Right ventricle myocardium superior (tissue), 1 donor: ENCODE results near the gene SNX7. TPM values are rescaled to one million over a fixed set of nuclear protein-coding genes. Genes with fewer than 3 reads are reported as not detected.

Experiments used
- ATAC-seq: fragments of 200-7000 bp; cut with Tn5 transposase; one replicate; pipeline ENCODE4 v1.9.1; 2020; ENCODE audit warnings: mild to moderate bottlenecking; ENCODE audit not compliant: poor library complexity
- DNase-seq: peaks from one replicate; pipeline ENCODE4 v3.0.0-alpha.2; 2020
- intact Hi-C: fragments of 100-400 bp; cut with DNase I; formaldehyde crosslinking; loops from one replicate; pipeline ENCODE4 v1.11.2; 2022
- long read RNA-seq: library from polyadenylated mRNA; unstranded; transcript quantifications from one replicate; pipeline ENCODE4 v2.0.0, GENCODE V29; 2021
- total RNA-seq: library from RNA; stranded (reverse); fragmentation: NEBNext Ultra II Directional; extraction: Animal tissue kit (Norgen Biotek cat#: 25700); gene quantifications from one replicate; pipeline ENCODE4 v1.2.1, GENCODE V29; 2021
- donor health status: DM: no; HTN: yes; CAD: no; lungs with severe emphysema.

Gene SNX7
- total RNA-seq: 18.8 TPM
- long read RNA-seq, transcript SNX7-201 (9 exons, 1,734 nt): major isoform, 63 of 70 reads
- long read RNA-seq, partial matches to known transcripts: 0 of 70 reads
- long read RNA-seq, other reads (novel, unspliced or antisense): 7 of 70 reads

DNA sequence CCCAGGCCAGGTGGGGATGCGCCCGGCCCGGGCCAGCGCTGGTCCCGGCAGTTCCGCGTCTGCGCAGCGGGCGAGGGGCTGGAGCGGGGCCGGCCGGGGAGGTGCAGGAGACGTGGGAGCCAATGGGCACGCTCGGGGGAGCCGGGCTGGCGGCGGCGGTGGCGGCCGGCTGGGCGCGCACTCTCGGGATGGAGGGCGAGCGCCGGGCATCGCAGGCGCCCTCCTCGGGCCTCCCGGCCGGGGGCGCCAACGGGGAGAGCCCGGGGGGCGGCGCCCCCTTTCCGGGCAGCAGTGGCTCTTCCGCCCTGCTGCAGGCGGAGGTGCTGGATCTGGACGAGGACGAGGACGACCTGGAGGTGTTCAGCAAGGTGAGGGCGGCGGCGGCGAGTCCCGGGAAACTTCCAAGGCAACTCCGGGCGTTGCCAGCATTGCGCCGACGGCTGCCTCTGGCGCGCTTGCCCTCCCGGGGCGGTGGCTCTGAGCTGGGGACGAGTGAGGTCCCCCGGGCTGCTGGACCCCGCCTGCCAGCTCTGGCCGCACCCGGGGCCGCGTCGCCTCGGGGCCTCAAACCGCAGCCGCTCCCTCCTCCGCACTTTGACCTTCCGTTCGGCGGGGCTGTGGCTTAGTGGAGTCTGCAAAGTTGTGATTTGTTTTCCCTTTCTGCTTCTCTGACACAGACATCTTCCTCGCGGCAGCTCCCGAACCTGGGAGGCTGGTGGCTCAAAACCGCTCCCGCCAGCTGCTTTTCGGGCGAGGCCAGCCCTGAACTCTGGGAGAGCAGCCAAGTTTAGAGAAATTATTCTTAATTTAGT, at the start of gene SNX7:
Gene SNX7, plus strand, starts transcription at position 178 of the 812 bp plus-strand sequence. Its CDS starts 11 bp downstream, at position 189.
- ATAC-seq: peak; percentile 99
- intact Hi-C loops: no loop called here
- peak; percentile 89 for DNase-seq

GRCh38 chr1:98637316-98637715, 24.2 kb upstream of the SNX7 start:
- intact Hi-C loops: no loop called here
- no peak for DNase-seq
- no peak for ATAC-seq

DNA sequence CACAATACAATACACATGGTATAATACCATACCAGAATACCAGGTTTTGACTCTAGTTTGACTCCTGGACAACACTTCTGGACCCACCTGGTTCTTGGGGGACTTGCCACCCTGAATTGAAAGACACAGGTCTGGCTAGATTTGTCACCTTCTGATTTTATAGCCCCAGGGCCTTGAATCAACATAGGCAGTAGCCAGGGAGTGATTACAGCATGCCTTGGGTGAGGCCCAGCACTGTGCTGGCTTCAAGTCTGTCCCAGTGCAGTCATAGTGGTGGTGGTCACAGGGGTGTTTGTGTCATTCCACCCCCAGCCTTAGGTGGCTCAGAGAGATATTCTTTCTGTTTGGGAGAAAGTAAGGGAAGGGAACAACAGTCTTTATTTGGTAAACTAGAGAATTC, 23.3 kb upstream of the SNX7 start:
- intact Hi-C loops: no loop called here
- no peak for ATAC-seq
- DNase-seq: no peak

DNA sequence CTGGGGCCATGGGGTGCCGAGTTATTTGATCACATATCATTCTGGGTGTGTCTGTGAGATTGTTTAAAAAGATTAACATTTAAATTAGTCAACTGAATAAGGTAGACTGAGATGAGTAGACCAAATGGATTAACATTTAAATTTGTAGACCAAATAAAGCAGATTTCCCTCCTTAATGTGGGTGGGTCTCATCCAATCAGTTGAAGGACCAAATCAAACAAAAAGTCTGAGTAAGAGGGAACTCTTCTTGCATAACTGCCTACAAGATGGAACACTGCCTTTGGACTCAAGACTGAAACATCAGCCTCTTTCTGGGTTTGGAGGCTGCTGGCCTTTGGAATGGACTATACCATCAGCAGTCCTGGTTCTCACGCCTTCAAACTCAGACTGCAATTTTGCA, 17.0 kb upstream of the SNX7 start:
- ATAC-seq: no peak
- intact Hi-C loops: no loop called here
- DNase-seq: no peak

GRCh38 chr1:98651116-98651632, 10.3 kb upstream of the SNX7 start:
- DNase-seq (no peak), ATAC-seq (no peak)
- intact Hi-C loops: no loop called here

DNA sequence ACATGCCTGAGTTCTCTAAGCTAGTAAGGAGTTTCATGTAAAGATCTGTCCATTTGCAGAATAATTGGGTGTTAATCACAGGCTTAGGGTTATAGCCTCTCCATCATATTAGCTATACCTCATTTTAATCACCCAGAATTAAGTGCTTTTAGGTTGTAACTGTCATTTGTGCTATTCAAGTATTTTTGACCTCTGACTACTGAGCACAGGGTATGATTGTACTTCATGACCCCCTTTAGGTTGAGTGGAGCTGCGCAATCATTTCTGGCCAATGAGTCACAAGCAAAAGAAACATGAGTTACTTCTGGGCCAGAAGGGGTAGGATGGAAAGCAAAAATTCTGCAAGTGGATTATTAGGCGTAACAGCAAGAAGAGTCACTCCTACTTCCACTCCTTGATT, 8.4 kb upstream of the SNX7 start:
- ATAC-seq (no peak), DNase-seq (no peak)
- intact Hi-C loops: no loop called here

- intact Hi-C loops: no loop called here
- ATAC-seq (no peak), DNase-seq (no peak)
Observed at GRCh38 chr1:98659879-98660278, 1.6 kb upstream of the SNX7 start.

DNA sequence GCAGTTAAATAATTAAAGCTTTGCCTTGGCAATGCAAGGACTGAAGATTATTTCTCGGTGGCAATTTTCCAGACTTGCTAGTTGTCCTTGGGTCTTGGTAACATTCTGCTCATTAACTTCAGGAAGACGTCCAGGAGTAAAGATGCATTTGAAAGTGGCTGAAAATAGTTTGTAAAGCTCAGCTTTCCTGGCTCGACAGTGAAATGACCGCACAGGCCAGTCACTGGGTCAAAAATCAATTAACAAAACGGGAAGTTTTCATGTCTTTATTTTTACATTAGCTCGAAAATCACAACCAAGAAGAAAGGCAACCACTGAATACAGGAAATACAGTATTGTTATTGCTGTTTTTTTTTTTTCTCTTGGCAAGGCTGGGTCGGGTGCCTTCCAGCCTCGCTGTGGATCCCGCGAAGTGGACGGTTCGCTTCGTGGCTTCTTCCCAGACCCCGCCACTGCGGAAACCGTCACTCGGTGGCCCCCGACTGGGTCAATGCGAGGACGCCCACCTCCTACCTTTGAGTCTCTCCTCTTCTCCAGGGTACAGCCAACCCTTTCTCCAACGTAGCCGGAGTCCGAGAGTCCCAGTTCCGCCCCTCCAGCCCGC, 479 bp upstream of the SNX7 start:
- DNase-seq (no peak), ATAC-seq (peak; percentile 50)
- intact Hi-C loops: no loop called here

GRCh38 chr1:98662356-98662670, 792 bp downstream of the SNX7 start:
- intact Hi-C loops: no loop called here
- ATAC-seq (peak; percentile 33), DNase-seq (no peak)

DNA sequence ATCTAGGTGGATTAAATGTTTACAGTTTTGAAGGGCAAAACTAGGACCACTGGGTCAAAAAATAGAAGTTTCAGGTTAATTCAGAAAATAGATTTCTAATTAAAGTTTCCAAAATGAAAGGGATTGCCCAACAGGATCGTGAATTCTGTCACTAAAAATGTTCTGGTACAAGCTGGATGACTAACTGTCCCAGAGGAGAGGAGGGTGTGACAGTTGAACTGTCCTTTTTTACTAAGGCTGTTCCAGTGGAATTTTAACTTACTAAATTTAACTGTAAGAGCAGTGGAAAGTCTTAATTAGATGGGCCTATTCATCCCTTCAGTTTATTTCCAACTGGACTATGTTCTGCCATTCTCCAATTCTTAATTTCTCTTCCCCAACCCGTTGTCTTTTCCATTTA, 7.2 kb downstream of the SNX7 start:
- intact Hi-C loops: no loop called here
- ATAC-seq (peak; percentile 74), DNase-seq (no peak)

DNA sequence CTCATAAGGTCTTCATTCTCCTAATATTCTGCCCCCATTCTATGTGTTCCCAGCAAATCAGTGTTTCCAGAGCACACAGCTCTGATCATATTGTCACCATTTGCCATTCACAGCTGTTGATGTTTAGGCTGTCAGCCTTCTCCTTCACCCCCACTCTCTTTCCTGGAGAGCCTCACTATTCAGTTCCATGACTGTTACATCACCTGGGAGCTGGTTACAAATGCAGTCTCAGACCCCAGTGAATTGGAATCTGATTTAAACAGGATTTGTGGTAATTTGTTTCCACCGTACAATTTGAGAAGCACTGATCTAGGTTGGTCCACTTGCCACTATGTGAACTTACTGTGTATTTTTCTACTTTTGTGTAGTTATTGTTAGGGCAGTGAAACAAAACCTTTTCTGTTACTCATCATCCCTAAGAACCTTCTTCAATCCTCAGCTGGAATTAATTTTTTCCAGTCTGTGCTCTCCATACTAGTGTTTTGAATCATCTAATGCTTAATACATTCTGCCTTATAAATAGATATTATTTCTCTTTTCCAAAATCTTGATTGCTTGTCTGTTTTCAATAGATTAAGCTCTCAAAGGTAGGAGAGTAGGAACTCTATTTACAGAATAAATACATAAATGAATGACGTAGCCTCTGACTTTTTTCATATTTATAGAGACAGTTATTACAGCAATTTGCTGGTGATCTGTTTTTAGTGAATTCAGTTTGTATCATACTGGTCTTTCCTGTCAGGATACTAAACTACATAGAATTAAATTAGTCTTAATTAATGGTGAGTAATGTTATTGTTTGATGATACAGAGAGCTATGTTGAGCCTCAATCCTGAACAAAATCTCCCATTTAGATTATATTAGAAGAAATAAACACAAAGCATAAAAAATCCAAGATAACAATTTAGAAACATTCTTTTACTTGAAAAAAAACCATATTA, 8.1 kb downstream of the SNX7 start:
- intact Hi-C loops: no loop called here
- DNase-seq (no peak), ATAC-seq (no peak)

DNA sequence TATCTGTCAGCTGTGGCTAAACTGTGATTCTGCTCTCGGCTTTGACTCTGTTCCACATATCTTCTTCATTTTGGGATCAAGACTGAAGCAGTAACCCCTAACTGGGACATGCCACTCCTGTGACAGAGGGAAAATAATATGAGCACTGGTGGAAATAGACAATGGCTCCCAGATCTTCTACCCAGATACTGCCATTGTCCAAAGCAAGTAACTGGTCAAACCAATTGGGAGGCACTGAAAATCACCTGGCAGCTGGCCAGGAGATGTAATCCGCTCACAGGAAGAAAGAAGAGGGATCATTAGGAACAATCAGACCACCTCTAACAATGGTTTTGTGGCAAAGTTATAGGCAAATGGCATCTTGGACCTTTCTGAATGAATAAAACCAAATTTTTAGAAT, 10.7 kb downstream of the SNX7 start:
- intact Hi-C loops: no loop called here
- ATAC-seq: no peak

DNA sequence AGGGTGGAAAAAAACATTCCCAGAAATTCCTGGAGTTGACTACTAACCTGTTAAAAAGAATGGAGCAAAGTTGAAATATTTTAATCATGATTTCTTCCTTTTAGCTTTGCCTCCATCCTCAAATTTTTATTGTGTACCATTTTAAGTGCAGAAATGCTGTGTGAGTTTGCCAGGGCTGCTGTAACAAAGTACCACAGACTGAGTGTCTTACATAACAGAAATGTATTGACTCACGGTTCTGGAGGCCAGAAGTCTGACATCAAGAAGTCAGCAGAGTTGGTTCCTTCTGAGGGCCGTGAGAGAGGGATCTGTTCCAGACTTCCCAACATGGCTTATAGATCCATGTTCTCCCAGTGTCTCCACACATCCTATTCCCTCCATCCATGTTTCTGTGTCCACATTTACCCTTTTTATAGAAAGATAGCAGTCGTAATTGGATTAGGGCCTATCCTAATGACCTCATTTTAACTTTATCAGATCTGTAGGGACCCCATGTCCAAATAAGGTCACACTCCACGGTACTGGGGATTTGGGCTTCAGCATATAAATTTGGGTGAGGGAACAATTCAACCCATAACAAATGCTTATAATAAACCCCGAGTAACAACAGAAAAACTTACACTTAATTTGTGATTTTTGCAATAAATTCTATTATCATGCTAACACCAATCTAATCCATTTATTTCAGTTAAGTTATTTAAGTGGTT, 12.7 kb downstream of the SNX7 start:
- intact Hi-C loops: no loop called here
- DNase-seq (no peak), ATAC-seq (no peak)

More for the DNA sequence above, 10.7 kb downstream of the SNX7 start:
- no peak for DNase-seq

DNA sequence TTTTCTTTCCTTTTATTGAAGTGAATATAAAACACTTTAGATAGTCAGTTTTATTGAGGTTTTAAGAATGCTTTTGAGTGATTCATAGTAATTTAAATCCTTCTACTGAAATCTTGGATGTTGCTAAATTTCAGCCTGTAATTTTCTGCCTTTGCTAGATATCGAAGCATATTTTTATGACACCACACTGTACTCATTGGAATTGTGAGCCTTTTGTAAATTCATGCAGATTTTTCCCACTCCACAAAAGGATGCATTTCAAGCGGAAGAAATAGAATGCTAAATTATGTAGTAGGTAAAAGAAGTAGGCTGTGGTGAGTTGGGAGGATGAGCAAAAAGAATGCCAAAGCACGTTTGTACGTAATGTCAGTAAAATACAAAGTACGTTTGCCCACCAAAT, 13.8 kb downstream of the SNX7 start:
- ATAC-seq (no peak), DNase-seq (no peak)
- intact Hi-C loops: no loop called here

DNA sequence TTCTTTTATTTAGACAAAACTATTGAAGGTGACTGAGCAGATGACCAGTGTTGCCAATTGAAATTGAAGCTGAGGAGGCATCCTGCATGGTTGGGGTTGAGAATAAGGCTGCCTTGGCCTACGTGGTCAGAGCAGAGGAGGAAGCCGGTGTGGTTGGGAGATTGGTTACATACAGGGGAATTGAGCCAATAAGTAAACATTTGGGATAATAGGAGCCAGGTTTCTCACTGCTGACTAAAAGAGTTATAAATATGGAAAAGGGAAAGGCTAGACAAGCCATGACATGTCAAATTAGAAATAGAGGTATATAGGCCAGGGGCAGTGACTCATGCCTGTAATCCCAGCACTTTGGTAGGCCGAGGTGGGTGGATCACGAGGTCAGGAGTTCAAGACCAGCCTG, 15.8 kb downstream of the SNX7 start:
- ATAC-seq (no peak), DNase-seq (no peak)
- intact Hi-C loops: no loop called here

GRCh38 chr1:98681812-98682211, 20.3 kb downstream of the SNX7 start:
- no peak for ATAC-seq
- DNase-seq: no peak
- intact Hi-C loops: no loop called here

DNA sequence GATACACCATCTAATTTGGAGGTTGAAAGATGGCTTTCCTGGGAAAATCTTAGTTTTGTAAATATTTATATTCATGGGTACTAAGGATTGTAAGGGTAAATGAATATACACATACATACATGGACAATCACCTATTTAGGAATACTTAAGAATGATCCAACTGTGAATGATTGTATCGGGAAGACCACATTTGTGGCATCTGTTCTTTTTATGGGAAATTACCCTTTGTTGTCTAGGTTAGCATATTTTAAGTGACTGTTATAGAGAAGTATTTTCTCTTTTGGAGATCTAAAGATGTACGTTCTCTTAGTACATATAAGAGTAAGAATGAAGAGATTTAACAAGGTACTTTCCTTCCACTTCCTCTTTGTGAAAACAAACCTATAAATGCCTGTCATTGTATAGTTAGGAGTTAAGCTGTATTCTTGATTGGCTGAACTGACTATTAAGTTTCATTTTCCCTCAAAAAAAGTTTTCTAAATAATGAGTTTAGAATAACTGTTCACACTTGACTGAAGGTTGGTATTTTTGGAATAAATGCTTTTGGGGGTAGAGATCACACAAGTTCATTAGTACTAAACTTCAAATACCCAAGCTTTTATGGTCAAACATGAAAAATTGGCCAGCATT, 26.7 kb downstream of the SNX7 start:
- ATAC-seq (no peak), DNase-seq (no peak)
- intact Hi-C loops: no loop called here

DNA sequence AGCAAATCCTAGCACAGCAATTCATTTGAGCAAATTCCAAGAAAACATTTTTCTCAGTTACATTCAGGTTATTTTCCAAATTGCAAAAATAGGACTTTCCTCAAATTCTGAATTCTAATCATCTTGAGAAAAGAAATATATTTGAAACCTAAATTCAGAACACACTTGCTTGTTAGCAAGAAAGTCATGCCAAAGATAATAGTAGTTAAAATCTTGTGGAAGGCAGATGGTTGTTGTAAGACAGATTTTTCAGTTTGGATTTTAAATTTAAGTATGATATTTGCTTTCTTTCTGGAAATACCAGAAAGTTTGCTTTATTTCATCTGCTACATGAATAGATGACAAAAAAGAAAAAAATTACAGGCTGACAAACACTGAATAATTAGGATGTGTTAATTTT, 29.1 kb downstream of the SNX7 start:
- DNase-seq (no peak), ATAC-seq (no peak)
- intact Hi-C loops: no loop called here
